Mucosa of stomach (tissue), 1 donor: Measurements from ENCODE around the gene EVA1C.
"Not testable (repeated sequence)": the region's sequence is repeated elsewhere in the genome, so short reads cannot be mapped to it uniquely, and the experiment has no call there.

ENCODE experiments used
- H3K27me3 ChIP-seq: one replicate; pipeline ENCODE4 v1.7.0; 2013; ENCODE audit warnings: mild to moderate bottlenecking, low read length; ENCODE audit not compliant: control insufficient read depth, insufficient read depth
- H3K36me3 ChIP-seq: one replicate; pipeline ENCODE4 v1.7.0; 2013; ENCODE audit warnings: low read length; ENCODE audit not compliant: control insufficient read depth, insufficient read depth
- H3K4me1 ChIP-seq: one replicate; pipeline ENCODE4 v1.7.0; 2013; ENCODE audit warnings: mild to moderate bottlenecking, low read length; ENCODE audit not compliant: control insufficient read depth, insufficient read depth
- H3K4me3 ChIP-seq: one replicate; pipeline ENCODE4 v1.7.0; 2013; ENCODE audit warnings: low read length
- H3K9ac ChIP-seq: one replicate; pipeline ENCODE4 v1.7.0; 2013; ENCODE audit warnings: mild to moderate bottlenecking, low read length, moderate library complexity
- H3K9me3 ChIP-seq: one replicate; pipeline ENCODE4 v1.7.0; 2013; ENCODE audit warnings: mild to moderate bottlenecking, low read length, moderate library complexity; ENCODE audit not compliant: control insufficient read depth
- donor health status: Pancreatic carcinoma.

Gene EVA1C, protein sequence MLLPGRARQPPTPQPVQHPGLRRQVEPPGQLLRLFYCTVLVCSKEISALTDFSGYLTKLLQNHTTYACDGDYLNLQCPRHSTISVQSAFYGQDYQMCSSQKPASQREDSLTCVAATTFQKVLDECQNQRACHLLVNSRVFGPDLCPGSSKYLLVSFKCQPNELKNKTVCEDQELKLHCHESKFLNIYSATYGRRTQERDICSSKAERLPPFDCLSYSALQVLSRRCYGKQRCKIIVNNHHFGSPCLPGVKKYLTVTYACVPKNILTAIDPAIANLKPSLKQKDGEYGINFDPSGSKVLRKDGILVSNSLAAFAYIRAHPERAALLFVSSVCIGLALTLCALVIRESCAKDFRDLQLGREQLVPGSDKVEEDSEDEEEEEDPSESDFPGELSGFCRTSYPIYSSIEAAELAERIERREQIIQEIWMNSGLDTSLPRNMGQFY

DNA sequence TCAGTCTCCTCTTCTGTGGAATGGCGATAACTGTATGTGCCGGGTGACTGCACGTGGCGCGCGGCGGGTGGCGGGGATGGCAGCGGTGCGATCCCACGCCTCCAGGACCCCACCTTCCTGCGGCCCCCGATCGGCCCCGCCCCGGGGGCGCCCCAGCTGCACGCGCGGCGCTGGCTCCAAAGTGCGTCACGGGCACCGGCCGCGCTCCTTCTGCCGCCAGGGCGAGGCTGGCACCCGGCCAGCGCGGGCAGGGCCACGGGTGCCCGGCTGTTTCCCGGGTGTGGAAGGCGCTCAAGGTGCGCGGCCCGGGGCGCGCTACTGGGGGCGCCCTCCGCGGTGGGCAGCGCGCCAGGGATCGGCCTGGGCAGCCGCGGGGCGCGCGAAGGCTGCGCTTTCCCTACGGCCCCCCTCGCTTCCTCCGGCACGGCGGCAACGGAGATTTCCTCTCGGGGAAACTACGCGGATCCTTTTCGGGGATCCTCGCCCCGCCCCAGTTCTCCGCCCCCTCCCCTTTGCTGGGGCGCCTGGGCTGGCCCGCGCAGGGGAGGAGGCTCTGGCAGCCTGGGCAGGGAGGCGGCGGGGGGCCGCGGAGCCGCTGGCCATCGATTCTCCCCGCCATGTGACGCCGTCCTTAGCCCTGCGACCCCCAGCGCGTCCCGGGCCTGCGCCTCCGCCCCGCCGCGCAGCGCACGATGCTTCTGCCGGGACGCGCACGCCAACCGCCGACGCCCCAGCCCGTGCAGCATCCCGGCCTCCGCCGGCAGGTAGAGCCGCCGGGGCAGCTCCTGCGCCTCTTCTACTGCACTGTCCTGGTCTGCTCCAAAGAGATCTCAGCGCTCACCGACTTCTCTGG is at the start of gene EVA1C:
Gene EVA1C, plus strand, starts transcription at position 545 of the 853 bp plus-strand sequence. Its CDS starts 148 bp downstream, at position 693.
- Histone ChIP-seq H3K36me3 (no peaks in the 10 kb centered on the region), H3K4me1 (peaks cover 23% of the 10 kb centered on the region), H3K4me3 (peak within 1 kb of the TSS; percentile 80), H3K9me3 (no peaks in the 10 kb centered on the region), H3K9ac (peak within 1 kb of the TSS; percentile 95), H3K27me3 (no peaks in the 10 kb centered on the region)

DNA sequence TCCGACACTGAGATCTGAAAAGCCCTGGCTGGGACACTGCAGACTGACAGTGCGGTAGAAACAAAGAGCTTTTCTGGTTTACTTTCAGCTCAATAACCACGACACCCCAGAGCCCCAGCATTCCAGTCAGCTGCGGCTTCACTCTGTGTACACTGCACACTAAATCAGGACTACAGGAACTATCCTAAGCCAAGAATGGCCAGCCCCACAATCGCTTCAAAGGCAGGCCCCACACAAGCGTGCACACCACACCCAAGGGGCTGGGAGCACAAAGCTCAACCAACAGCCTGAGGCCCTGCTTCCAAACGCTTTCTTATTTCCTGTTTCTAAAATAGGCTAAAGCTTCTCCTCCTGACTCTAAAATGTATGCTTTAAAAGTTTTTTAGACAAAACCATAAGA is 48.1 kb upstream of the EVA1C start:
- peaks cover 6% of the 10 kb centered on the region for H3K36me3 ChIP-seq
- no peaks in the 10 kb centered on the region for H3K27me3 ChIP-seq
- no peaks in the 10 kb centered on the region for H3K9me3 ChIP-seq
- peaks cover 14% of the 10 kb centered on the region for H3K4me1 ChIP-seq
- H3K4me3 ChIP-seq, result no peak overlapping the region
- H3K9ac ChIP-seq, result peak overlapping the region; percentile 19

DNA sequence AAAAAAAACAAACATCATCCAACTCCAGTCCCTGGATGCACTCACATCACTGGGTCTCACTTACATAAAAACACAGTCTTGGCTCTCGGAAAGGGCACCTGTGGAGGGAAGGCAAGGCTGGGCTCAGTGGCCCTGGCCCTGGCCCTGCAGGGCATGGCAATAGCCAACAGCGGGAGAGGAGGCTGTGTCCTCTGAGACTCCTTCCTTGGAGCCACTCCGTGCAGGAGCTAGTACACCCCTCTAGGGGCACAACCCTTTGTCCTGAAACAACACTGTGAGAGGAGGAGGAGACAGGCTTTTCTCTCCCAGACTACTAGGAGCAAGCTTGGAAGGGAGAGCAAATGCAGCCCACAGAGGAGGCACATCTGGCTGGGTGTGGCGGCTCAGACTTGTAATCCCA is 47.7 kb upstream of the EVA1C start:
- Histone ChIP-seq H3K9ac (no peak overlapping the region), H3K27me3 (no peaks in the 10 kb centered on the region), H3K4me3 (no peak overlapping the region), H3K36me3 (peaks cover 6% of the 10 kb centered on the region), H3K4me1 (peaks cover 14% of the 10 kb centered on the region), H3K9me3 (no peaks in the 10 kb centered on the region)

DNA sequence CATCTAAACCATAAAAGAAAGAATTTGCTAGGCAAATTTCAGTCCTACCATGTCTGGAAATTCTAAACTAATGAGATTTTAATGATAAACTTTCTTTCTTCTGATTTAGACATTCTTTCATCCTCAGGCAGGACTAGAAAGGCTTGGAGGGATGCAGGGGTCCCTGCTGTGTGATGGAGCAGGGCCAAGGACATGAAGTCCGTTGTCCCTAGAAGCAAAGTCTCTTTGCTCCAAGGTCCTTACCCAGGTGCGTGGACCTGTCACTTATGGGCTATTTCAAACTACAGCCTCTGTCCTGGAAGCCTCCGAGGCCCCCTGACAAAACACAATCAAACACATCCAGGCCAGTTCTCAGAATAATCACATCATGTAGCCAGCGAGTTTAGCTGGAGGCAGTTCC is 46.3 kb upstream of the EVA1C start:
- H3K4me3 ChIP-seq, result no peak overlapping the region
- H3K4me1 ChIP-seq, result peaks cover 14% of the 10 kb centered on the region
- H3K9ac ChIP-seq, result no peak overlapping the region
- H3K36me3 ChIP-seq, result peaks cover 6% of the 10 kb centered on the region
- H3K9me3 ChIP-seq, result no peaks in the 10 kb centered on the region
- no peaks in the 10 kb centered on the region for H3K27me3 ChIP-seq

DNA sequence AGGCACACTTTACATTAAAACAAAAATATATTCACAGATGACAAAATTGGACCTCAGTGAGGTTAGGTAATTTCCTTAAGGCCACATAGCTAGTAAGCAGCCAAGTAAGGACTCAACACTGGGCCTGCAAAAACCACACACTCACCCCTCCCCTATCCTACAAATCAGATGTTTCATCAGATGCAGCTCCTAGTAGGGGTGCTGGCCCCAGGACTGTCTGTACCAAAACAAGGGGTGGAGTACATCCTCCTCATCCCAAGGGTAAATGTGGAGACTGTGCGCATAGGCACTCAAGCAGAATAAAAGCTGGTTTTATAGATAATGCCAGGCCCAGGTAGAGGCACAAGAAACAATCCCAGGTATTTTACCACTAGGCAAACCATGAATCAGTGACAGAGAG is 45.3 kb upstream of the EVA1C start:
- H3K4me3 ChIP-seq, result no peak overlapping the region
- H3K9ac ChIP-seq, result no peak overlapping the region
- peaks cover 6% of the 10 kb centered on the region for H3K36me3 ChIP-seq
- H3K27me3 ChIP-seq, result no peaks in the 10 kb centered on the region
- H3K4me1 ChIP-seq, result peaks cover 14% of the 10 kb centered on the region
- H3K9me3 ChIP-seq, result no peaks in the 10 kb centered on the region

DNA sequence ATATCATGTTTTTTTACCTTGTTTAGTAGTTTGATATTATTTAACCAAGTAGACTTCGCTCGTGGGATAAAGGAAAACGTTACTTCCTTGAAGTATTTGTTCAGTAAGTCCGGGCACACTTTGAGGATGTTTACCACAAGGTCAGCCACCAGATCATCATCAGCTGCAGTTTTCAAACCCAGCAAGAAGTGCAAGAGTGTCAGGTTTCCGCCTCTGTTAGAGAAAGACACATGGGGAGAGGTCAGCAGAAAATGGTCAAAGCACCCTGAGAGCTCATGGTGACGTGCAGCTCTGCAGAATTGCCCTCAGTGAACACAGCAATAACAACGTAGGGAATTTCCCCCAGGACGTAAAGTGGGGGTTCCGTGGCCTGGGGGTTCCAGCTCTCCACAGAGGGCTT is 44.1 kb upstream of the EVA1C start:
- no peaks in the 10 kb centered on the region for H3K27me3 ChIP-seq
- H3K9ac ChIP-seq, result no peak overlapping the region
- no peak overlapping the region for H3K4me3 ChIP-seq
- H3K9me3 ChIP-seq, result no peaks in the 10 kb centered on the region
- peaks cover 14% of the 10 kb centered on the region for H3K4me1 ChIP-seq
- H3K36me3 ChIP-seq, result peaks cover 6% of the 10 kb centered on the region

DNA sequence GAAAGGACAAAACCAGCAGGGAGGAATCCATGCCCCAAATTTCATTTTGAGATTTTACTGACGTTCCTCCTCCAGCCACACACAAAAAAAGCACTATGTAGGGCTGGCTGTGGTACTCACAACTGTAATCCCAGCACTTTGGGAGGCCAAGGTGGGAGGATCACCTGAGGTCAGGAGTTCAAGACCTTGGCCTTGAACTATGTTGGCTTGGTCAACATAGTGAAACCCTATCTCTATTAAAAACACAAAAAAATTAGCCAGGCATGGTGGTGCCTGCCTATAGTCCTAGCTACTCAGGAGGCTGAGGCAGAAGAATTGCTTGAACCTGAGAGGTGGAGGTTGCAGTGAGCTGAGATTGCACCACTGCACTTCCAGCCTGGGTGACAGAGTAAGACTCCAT is 43.5 kb upstream of the EVA1C start:
- H3K9ac ChIP-seq, H3K27me3 ChIP-seq, H3K9me3 ChIP-seq, H3K36me3 ChIP-seq, H3K4me3 ChIP-seq: not testable (repeated sequence)
- peaks cover 11% of the 10 kb centered on the region for H3K4me1 ChIP-seq

DNA sequence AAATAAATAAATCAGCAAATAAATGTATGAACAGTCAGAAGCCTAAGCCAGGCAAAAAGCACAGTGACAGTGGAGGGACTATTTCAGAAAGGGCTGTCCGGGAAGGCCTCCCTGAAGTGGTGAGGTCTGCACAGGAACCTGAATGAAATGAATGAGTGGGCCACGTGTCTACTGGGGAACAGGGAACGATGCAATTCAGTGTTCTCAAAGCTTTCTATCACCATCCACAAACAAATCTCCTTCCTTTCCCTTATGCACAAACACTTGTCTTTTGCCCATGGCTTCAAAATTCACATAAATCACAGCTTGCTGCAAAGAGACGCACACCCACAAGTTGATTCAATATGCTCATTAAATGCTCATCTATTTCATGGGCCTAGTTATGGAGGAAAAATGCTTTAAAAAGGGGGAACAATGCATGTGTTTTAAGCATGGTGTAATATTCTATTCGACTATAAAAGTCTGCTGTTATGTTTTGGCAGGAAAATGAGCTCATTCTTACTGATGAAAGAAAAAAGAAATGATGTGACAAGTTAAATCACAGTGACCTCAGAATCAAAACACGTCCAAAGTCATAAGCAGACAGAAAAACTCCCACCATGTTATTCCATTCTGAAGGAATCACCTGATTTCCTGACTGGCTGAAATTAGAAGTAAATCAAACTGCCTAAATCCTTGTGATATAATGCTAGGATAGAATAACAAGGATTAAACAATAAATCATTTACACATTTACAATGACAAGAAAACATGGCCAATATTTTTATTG is 41.3 kb upstream of the EVA1C start:
- Histone ChIP-seq H3K9ac (no peak overlapping the region), H3K9me3 (no peaks in the 10 kb centered on the region), H3K4me3 (no peak overlapping the region), H3K4me1 (no peaks in the 10 kb centered on the region), H3K27me3 (no peaks in the 10 kb centered on the region), H3K36me3 (peaks cover 4% of the 10 kb centered on the region)

DNA sequence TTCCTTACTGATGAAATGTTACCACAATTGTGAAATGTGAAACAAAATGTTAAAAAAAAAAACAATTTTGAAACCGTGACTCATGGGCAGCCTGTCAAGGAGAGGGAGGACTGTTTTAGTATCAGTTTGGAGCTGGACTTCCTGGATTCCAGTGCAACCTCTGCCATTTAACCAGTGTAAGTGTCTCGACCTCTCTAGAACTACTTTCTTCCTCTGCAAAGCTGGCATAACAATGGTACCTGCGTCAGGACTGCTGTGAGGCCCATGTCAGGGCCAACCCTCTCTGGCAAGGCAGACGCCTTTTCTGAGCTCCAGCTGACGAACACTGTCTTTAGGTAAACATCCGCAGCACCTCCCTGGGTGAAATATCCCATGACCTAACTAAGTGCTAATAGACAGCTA is 40.6 kb upstream of the EVA1C start:
- Histone ChIP-seq H3K9me3 (no peaks in the 10 kb centered on the region), H3K4me3 (no peak overlapping the region), H3K36me3 (no peaks in the 10 kb centered on the region), H3K27me3 (no peaks in the 10 kb centered on the region), H3K9ac (no peak overlapping the region), H3K4me1 (no peaks in the 10 kb centered on the region)

DNA sequence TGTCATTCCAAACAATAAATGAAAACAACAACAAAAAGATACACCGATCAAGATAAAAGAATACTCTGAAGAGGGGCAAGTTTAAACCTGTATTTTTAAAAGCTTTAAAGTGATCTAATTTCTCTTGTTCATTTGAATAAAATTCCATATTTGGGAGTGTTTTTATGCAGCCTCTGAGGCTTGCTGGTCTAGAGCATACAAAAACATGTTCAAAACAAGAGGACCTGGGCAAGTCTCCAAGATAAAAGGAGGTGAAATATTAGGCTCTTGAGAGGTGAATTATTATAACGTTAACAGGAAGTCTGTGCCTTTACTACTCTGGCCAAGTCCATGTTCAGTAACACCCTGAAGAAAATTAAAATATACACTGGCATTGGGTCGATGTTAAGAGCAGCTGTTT is 39.8 kb upstream of the EVA1C start:
- no peaks in the 10 kb centered on the region for H3K9me3 ChIP-seq
- no peak overlapping the region for H3K9ac ChIP-seq
- no peaks in the 10 kb centered on the region for H3K36me3 ChIP-seq
- H3K4me3 ChIP-seq, result no peak overlapping the region
- no peaks in the 10 kb centered on the region for H3K27me3 ChIP-seq
- H3K4me1 ChIP-seq, result no peaks in the 10 kb centered on the region

DNA sequence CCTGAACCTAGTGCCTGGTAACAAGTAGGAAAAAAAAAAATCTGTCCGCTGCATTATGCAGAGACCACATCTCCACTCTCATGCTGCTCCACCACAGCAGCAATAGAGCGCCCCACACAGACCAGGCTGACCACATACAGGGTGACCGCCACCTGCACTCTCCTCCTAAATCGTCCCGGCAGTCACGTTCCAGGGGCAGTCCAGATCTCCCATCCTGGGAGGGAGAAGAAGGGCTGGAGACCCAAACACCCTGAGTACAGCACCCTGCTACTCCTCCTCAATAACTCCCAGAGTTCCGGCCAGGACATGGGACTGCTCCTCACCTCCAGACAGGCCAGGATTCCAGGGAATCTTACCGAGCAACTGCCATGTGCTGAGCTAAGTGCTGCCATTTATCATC is 35.0 kb upstream of the EVA1C start:
- no peak overlapping the region for H3K9ac ChIP-seq
- H3K36me3 ChIP-seq, result no peaks in the 10 kb centered on the region
- no peak overlapping the region for H3K4me3 ChIP-seq
- no peaks in the 10 kb centered on the region for H3K27me3 ChIP-seq
- no peaks in the 10 kb centered on the region for H3K9me3 ChIP-seq
- peaks cover under 1% of the 10 kb centered on the region for H3K4me1 ChIP-seq

DNA sequence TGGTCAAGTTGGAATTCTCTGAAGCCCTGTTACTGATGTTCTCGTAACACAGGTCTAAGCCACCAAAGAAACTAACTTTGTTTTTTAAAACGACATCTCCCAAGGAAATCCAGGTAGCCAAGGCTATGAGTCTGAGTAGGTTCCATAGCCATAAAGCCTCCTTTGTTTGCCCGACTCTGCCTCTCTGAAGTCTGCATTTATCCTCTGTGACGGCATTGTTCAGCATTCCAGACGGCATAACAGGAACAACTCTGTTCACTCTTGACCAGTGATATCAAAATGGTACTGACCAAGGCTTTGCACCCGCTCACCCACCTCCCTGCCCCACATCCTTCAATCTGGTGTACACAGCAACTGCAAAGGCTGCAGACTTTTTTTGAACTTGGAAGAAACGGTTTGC is 34.5 kb upstream of the EVA1C start:
- Histone ChIP-seq H3K4me3 (no peak overlapping the region), H3K36me3 (no peaks in the 10 kb centered on the region), H3K4me1 (peaks cover 5% of the 10 kb centered on the region)

More for the DNA sequence above, 34.5 kb upstream of the EVA1C start:
- H3K9ac ChIP-seq, result no peak overlapping the region
- H3K9me3 ChIP-seq, result no peaks in the 10 kb centered on the region
- no peaks in the 10 kb centered on the region for H3K27me3 ChIP-seq
